Skeletal muscle satellite cell (primary cell): Measurements from ENCODE around the gene STUM. TPM values are rescaled to one million over a fixed set of nuclear protein-coding genes. Genes with fewer than 3 reads are reported as not detected.
"Not testable (repeated sequence)": the region's sequence is repeated elsewhere in the genome, so short reads cannot be mapped to it uniquely, and the experiment has no call there.

Source experiments
- H3K27me3 ChIP-seq: 2 replicates; pipeline ENCODE4 v1.7.0; 2013; ENCODE audit warnings: low read length; ENCODE audit not compliant: control insufficient read depth, insufficient read depth
- H3K36me3 ChIP-seq: 2 replicates; pipeline ENCODE4 v1.7.0; 2013; ENCODE audit warnings: mild to moderate bottlenecking, control low read depth, low read length; ENCODE audit not compliant: insufficient read depth
- H3K4me1 ChIP-seq: 2 replicates; pipeline ENCODE4 v1.7.0; 2013; ENCODE audit warnings: low read length; ENCODE audit not compliant: control insufficient read depth, insufficient read depth
- H3K4me2 ChIP-seq: 2 replicates; pipeline ENCODE4 v1.7.0; 2013; ENCODE audit warnings: mild to moderate bottlenecking, low read length
- H3K4me3 ChIP-seq: 2 replicates; pipeline ENCODE4 v1.7.0; 2013; ENCODE audit warnings: low read length
- H3K9ac ChIP-seq: 2 replicates; pipeline ENCODE4 v1.7.0; 2013; ENCODE audit warnings: mild to moderate bottlenecking, low read depth, low read length, moderate library complexity
- H3K9me3 ChIP-seq: replicated peaks from 2 replicates; pipeline ENCODE4 v1.7.0; 2013; ENCODE audit warnings: mild to moderate bottlenecking, control low read depth, low read length
- total RNA-seq: library from RNA; depleted of rRNA; stranded (reverse); fragments of >200 nt; gene quantifications from 2 replicates; pipeline ENCODE4 v1.2.3, GENCODE V29; 2012; rRNA removed

STUM gene, protein sequence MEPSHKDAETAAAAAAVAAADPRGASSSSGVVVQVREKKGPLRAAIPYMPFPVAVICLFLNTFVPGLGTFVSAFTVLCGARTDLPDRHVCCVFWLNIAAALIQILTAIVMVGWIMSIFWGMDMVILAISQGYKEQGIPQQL
- total RNA-seq = under 0.01 TPM in 1 of 2 replicates, not detected in the other

DNA sequence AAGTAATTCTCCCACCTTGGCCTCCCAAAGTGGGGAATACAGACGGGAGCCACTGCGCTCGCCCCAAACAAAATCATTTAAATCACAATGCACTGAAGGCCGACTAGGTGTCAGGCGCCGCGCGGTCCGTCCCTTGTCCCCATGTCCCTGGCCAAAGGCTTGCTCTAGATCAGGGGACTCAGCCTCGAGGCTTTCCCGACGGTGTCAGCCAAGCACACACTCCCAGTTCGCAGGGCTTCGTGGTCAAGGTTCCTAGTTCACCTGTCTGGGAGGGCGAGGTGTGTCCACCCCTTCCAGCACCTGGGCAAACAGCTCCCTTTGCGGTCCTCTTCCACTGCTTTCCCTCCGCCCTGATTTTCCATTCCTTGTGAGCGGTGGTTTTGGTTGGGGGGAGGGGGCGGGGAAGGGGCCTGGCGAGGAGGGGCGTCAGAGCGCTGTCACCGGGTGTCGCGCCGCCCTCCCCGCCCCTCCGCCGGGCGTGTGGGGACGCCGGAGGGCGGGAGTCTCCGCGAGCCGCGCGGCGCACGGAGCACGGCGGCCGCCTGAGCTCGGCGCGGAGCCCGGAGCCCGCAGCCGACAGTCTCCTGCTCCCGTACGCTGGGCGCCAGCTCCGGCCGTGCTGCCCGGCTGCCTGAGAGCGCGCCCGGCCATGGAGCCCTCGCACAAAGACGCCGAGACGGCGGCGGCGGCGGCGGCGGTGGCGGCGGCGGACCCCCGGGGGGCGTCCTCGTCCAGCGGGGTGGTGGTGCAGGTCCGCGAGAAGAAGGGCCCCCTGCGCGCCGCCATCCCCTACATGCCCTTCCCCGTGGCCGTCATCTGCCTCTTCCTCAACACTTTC lies at the start of gene STUM:
TSS of gene STUM (plus strand) at position 509 of the 838 bp plus-strand sequence. CDS start at position 650, 141 bp downstream.
- Histone ChIP-seq H3K4me1 (peaks cover 24% of the 10 kb centered on the region), H3K9ac (no peak within 1 kb of the TSS), H3K4me2 (peak within 1 kb of the TSS; percentile 72), H3K4me3 (peak within 1 kb of the TSS; percentile 58), H3K27me3 (peaks cover 69% of the 10 kb centered on the region), H3K36me3 (no peaks in the 10 kb centered on the region), H3K9me3 (no peaks in the 10 kb centered on the region)

DNA sequence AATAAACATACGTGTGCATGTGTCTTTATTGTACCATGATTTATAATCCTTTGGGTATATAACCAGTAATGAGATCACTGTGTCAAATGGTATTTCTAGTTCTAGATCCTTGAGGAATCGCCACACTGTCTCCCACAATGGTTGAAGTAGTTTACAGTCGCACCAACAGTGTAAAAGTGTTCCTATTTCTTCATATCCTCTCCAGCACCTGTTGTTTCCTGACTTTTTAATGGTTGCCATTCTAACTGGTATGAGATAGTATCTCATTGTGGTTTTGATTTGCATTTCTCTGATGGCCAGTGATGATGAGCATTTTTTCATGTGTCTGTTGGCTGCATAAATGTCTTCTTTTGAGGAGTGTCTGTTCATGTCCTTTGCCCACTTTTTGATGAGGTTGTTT lies 48.9 kb upstream of the STUM start:
- H3K4me1 ChIP-seq, H3K9me3 ChIP-seq, H3K4me2 ChIP-seq, H3K4me3 ChIP-seq, H3K36me3 ChIP-seq, H3K9ac ChIP-seq: not testable (repeated sequence)
- peaks cover 22% of the 10 kb centered on the region for H3K27me3 ChIP-seq

- H3K4me1 ChIP-seq = no peaks in the 10 kb centered on the region
- no peaks in the 10 kb centered on the region for H3K36me3 ChIP-seq
- peaks cover 24% of the 10 kb centered on the region for H3K27me3 ChIP-seq
- H3K9me3 ChIP-seq = no peaks in the 10 kb centered on the region
- no peak overlapping the region for H3K4me3 ChIP-seq
- no peak overlapping the region for H3K4me2 ChIP-seq
- no peak overlapping the region for H3K9ac ChIP-seq
Observed at GRCh38 chr1:226506021-226506420, 42.5 kb upstream of the STUM start.

GRCh38 chr1:226506921-226507320 lies 41.6 kb upstream of the STUM start:
- peaks cover 27% of the 10 kb centered on the region for H3K27me3 ChIP-seq
- no peaks in the 10 kb centered on the region for H3K9me3 ChIP-seq
- H3K4me1 ChIP-seq = no peaks in the 10 kb centered on the region
- H3K9ac ChIP-seq = no peak overlapping the region
- H3K4me2 ChIP-seq = no peak overlapping the region
- no peaks in the 10 kb centered on the region for H3K36me3 ChIP-seq
- H3K4me3 ChIP-seq = no peak overlapping the region

DNA sequence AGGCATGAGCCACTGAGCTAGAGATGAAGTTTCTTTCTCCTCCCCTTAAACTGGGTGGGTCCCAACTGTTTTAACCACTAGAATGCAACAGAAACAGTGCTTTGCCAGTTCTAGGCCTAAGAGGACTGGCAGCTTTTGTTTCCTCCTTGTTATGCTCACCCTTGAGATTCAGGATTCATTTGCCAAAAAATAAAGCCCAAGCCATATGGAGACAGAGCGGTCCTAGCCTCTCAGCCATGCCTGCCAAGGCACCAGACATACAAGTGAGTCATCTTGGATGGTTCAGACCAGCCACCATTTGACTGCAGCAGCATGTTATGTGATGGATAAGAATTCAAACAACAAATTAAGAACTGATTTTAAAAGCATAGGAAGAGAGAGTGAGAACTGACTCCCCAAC lies 38.1 kb upstream of the STUM start:
- Histone ChIP-seq H3K4me2 (no peak overlapping the region), H3K4me3 (no peak overlapping the region), H3K9me3 (no peaks in the 10 kb centered on the region), H3K4me1 (no peaks in the 10 kb centered on the region), H3K36me3 (no peaks in the 10 kb centered on the region), H3K27me3 (peaks cover 28% of the 10 kb centered on the region), H3K9ac (no peak overlapping the region)

DNA sequence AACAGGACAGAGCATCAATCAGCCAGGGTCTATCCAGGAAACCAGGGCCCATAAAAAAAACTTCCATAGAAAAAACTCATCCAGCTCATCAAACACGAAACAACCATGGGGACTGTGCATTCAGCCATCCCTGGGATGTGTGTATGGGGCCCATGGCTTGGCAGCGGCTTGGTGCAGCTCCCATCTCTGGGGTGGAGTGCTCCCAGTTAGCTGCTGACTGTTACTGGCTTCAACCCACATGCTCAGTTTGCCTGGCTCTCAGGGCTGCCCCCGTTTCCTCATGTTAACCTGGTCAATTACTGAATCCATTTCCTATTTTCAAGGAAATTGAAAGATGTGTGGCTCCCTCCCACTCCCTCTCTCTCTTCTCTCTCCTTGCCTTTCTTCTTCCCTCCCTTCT lies 37.3 kb upstream of the STUM start:
- Histone ChIP-seq H3K36me3 (no peaks in the 10 kb centered on the region), H3K27me3 (peaks cover 28% of the 10 kb centered on the region), H3K4me2 (no peak overlapping the region), H3K4me1 (no peaks in the 10 kb centered on the region), H3K9ac (no peak overlapping the region), H3K4me3 (no peak overlapping the region), H3K9me3 (no peaks in the 10 kb centered on the region)

DNA sequence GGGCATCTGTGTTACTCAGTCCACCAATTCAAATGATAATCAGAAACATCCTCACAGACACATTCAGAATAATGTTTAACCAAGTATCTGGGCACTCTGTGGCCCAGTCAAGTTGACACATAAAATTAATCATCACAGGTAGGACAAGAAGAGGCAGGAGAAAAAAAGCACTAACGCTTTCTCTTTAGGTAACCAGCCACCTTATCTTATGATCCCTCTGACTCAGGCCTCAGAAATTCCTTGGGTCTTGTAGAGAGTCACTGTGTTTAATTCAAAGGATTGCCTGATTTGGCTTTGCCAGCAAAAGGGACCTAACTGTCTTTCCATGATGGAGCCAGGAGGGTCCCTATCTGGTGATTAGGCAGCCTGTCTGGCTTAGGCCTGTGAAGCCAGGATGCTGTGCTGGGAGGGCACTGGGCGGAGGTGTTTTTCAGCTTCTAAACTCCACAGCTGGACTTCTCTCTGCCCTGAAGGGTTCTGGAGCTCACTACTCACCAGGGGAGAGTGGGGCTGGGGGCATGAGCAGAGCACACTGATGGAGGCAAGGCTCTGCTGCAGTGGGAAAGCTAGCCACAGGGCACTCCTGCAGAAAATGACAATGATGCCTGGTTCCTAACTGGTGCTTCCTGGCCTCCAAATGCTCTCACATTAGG lies 36.4 kb upstream of the STUM start:
- Histone ChIP-seq H3K9ac (no peak overlapping the region), H3K9me3 (no peaks in the 10 kb centered on the region), H3K36me3 (no peaks in the 10 kb centered on the region), H3K4me3 (no peak overlapping the region), H3K4me1 (no peaks in the 10 kb centered on the region), H3K27me3 (peaks cover 25% of the 10 kb centered on the region), H3K4me2 (no peak overlapping the region)

DNA sequence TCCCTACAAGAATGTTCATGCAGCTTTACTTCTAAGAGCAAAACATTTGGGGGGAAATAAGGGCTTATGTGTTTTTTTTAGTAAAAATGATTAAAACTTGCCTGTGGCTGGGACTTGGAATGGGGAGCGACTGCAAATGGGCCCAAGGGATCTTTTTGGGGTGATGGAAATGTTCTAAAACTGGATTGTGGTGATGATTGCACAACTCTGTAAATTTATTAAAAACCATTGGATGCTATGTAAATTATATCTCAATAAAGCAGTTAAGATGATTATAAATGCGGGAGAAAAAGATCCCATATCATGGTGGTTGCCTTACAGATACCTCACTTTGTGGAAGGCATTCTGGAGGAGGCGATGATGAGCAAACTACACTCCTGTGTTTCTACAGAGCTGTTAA lies 30.2 kb upstream of the STUM start:
- H3K27me3 ChIP-seq = peaks cover 32% of the 10 kb centered on the region
- no peaks in the 10 kb centered on the region for H3K9me3 ChIP-seq
- H3K36me3 ChIP-seq = no peaks in the 10 kb centered on the region
- H3K4me1 ChIP-seq = no peaks in the 10 kb centered on the region
- H3K4me2 ChIP-seq = no peak overlapping the region
- H3K9ac ChIP-seq = no peak overlapping the region
- H3K4me3 ChIP-seq = no peak overlapping the region

DNA sequence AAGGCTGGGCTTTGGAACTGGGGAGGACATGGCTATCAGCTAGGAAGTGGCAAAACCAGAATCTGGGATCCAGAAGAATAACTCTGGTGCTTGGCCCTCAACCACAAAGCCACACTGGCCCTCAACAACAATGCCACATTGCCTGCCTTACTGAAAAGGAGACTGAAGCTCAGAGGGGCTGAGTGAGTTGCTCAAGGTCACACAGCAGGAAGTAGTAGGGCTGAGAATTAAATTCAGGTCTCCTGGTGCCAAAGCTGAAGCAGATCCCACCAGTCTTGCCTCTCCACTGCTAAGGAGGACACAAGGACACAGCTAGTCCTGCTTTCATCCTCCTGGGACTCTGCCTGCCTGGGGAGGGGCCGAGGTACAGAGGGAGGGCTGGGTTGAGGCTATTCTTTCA lies 29.4 kb upstream of the STUM start:
- Histone ChIP-seq H3K27me3 (peaks cover 32% of the 10 kb centered on the region), H3K36me3 (no peaks in the 10 kb centered on the region), H3K4me1 (no peaks in the 10 kb centered on the region), H3K9me3 (no peaks in the 10 kb centered on the region), H3K9ac (no peak overlapping the region), H3K4me3 (no peak overlapping the region), H3K4me2 (no peak overlapping the region)

DNA sequence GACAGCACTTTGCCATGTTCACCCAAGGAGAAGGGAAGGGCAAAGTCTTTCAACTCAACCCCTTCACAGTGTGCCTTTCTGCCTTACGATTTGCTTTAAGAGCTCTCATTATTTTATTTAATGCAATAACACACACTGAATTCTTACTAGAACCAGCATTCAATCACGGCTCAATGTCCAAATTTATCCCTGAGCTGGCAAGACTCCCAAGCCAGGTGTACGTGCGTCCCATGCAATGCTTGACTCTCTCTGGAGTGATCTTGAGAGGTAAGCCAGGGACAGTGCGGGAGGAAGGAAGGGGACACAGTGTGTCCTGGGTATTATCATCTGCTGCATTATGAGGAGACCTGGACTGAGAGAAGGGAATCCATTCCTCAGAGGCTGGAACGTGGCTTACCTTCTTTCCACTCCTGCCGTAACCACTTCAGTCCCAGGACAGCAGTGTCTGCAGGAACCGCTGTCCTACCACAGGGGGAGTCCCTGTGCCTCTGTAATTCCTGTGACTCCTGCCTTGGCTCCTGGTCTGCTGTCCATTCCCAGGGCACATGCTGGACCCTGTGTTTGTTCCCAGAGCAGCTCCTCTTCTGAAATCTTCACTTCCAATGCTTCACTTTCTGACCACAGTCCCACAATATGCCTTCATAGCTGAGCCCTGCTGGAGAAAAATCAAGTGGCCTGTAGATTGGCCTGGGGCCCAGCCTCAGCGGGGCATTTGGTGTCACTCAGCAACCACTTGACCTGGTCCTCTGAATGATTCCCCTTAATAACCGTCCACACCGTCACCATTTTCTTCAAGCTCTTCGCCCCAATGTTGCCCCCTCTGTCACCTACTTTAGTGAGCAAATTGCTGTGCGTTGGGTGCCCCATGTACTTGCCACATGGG lies 28.6 kb upstream of the STUM start:
- H3K4me3 ChIP-seq = no peak overlapping the region
- no peak overlapping the region for H3K4me2 ChIP-seq
- H3K36me3 ChIP-seq = no peaks in the 10 kb centered on the region
- H3K4me1 ChIP-seq = no peaks in the 10 kb centered on the region
- peaks cover 32% of the 10 kb centered on the region for H3K27me3 ChIP-seq
- no peaks in the 10 kb centered on the region for H3K9me3 ChIP-seq
- no peak overlapping the region for H3K9ac ChIP-seq
